ENCODE measurements around the gene AADAT. TPM values are rescaled to one million over a fixed set of nuclear protein-coding genes. Genes with fewer than 3 reads are reported as not detected.
"Not testable (repeated sequence)": the region's sequence is repeated elsewhere in the genome, so short reads cannot be mapped to it uniquely, and the experiment has no call there.

Gene AADAT
- polyA plus RNA-seq, 2 of the 4 experiments (the other 2 are of a cell fraction) = 8.8 to 23.2 TPM

DNA sequence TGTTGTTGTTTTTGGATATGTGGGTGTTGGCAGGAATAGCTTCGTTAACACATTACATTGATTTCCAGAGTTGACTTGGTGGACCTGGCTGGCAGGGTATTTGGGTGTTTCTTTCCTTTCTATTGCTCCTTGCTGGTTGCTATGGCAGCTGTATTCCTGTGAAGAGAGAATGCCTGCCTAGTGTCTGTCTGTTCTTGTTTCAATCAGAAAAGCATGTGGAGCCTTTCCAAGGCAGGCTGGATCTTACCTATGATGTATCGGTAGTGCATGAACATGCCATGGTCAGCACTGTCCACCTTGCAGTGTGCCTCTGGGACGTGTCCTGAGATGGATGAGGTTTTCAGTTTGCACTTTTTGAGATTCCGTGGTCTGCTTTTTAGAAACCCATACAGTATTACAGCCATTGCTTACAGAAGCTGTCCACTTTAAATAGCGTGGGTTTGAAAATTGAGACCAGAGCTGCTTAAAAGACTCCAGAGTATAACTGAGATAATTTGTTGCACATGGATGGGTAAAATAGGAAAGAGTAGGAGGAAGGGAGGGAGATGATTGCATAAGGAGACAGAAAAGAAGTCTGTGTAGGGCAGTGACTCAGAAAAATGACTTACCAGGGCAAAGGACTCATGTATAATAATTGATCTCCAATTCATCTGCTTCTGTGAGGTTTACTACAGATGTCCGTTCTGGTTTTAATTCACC is 20.0 kb upstream of the AADAT start:
- H3K4me3 ChIP-seq = no peak overlapping the region
- 60% methylated on average over 4 of the region's 6 CpGs for WGBS (ENCODE audit: missing lambda C conversion rate)
- H3K9me3 ChIP-seq = no peaks in the 10 kb centered on the region
- no peaks in the 10 kb centered on the region for H3K4me1 ChIP-seq
- ChIA-PET CTCF (no interaction called here), POLR2A (no interaction called here)
- ATAC-seq (no peak), DNase-seq (ENCODE audit: low read depth in 1 of 2, low spot score in 1 of 2) (no peak), FAIRE-seq (no peak)
- TF ChIP-seq FOSB (CRISPR knock-in tag; IDR thresholded peaks at IDR 0.05) = no peak
- no peak for TF ChIP-seq POLR2AphosphoS2 (conservative IDR thresholded peaks at IDR 0.05; ENCODE audit: low read length)
- TF ChIP-seq PHF8 (IDR thresholded peaks at IDR 0.05; ENCODE audit: borderline replicate concordance, low read depth) = no peak
- no peak for TF ChIP-seq CHD2 (IDR thresholded peaks at IDR 0.05; ENCODE audit: low read length, partially characterized antibody)
- no peak overlapping the region for H3K27ac ChIP-seq
- H3K4me2 ChIP-seq = no peak overlapping the region

DNA sequence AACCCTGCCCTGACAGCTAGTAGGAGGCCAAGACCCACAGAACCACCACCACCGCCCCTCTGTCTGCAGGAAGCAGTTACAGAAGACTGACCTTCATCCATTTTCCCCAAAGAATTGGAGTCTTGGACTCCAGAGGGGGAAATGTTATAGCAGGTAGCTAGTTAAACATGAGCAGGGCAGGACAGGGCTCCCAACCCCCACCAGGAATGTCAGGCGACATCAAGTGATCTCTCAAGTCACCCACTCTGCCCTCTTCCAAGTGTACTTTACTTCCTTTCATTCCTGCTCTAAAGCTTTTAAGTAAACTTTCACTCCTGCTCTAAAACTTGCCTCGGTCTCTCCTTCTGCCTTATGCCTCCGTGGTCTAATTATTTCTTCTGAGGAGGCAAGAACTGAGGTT is 17.1 kb upstream of the AADAT start:
- Histone ChIP-seq H3K4me2 (no peak overlapping the region), H3K27ac (no peak overlapping the region), H3K4me1 (no peaks in the 10 kb centered on the region), H3K9me3 (no peaks in the 10 kb centered on the region), H3K4me3 (no peak overlapping the region)
- 40% methylated on average over 4 of the region's 4 CpGs for WGBS (ENCODE audit: missing lambda C conversion rate)
- FAIRE-seq (no peak), ATAC-seq (no peak), DNase-seq (ENCODE audit: low read depth in 1 of 2, low spot score in 1 of 2) (no peak)
- ChIA-PET POLR2A (no interaction called here), CTCF (no interaction called here)
- TF ChIP-seq NR3C1 (IDR thresholded peaks at IDR 0.05) = no peak
- TF ChIP-seq RARB (CRISPR knock-in tag; IDR thresholded peaks at IDR 0.05) = no peak
- no peak for TF ChIP-seq POLR2AphosphoS2 (conservative IDR thresholded peaks at IDR 0.05; ENCODE audit: low read length)
- TF ChIP-seq POLR2A (IDR thresholded peaks at IDR 0.05; ENCODE audit: low read length) = no peak
- no peak for TF ChIP-seq JUN (IDR thresholded peaks at IDR 0.05)
- TF ChIP-seq, protein P1, sequence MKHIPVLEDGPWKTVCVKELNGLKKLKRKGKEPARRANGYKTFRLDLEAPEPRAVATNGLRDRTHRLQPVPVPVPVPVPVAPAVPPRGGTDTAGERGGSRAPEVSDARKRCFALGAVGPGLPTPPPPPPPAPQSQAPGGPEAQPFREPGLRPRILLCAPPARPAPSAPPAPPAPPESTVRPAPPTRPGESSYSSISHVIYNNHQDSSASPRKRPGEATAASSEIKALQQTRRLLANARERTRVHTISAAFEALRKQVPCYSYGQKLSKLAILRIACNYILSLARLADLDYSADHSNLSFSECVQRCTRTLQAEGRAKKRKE (CRISPR knock-in tag; IDR thresholded peaks at IDR 0.05; ENCODE audit: low read depth) = no peak
- no peak for TF ChIP-seq NPAS2 (CRISPR knock-in tag; IDR thresholded peaks at IDR 0.05; ENCODE audit: borderline replicate concordance)
- no peak for TF ChIP-seq NFE2L2 (conservative IDR thresholded peaks at IDR 0.05; ENCODE audit: low read length)
- no peak for TF ChIP-seq BHLHE40 (IDR thresholded peaks at IDR 0.05; ENCODE audit: low read depth, low read length)
- TF ChIP-seq ESRRA (IDR thresholded peaks at IDR 0.05; ENCODE audit: borderline replicate concordance, low read length) = no peak
- TF ChIP-seq CEBPB (IDR thresholded peaks at IDR 0.05) = no peak
- TF ChIP-seq KDM5A (IDR thresholded peaks at IDR 0.05) = no peak
- no peak for TF ChIP-seq PHF8 (IDR thresholded peaks at IDR 0.05; ENCODE audit: borderline replicate concordance, low read depth)
- no peak for TF ChIP-seq HDAC2 (IDR thresholded peaks at IDR 0.05)

DNA sequence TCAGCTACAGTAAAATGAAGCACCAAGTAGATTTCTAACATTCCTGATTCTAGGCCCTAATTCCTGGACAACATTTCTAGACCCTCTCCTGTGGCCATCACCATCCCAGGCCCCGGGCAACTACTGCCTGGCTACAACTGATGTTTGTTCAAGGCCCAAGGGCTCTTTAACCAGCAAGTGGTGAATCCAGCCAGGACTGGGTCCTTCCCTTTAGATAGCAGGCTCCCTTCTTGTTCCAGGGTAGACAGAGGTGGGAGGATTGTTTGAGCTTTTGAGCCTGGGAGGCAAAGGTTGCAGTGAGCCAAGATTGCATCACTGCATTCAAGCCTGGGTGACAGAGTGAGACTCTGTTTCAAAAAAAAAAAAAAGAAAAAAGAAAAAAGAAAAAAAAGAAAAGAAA is 12.7 kb upstream of the AADAT start:
- Histone ChIP-seq H3K4me3 (no peak overlapping the region), H3K4me2 (no peak overlapping the region), H3K9me3 (no peaks in the 10 kb centered on the region), H3K27ac (no peak overlapping the region), H3K4me1 (no peaks in the 10 kb centered on the region)
- POLR2A ChIA-PET = no interaction called here
- CTCF ChIA-PET = no interaction called here
- DNase-seq (ENCODE audit: low read depth in 1 of 2, low spot score in 1 of 2) (no peak), FAIRE-seq (no peak), ATAC-seq (no peak)
- WGBS (ENCODE audit: missing lambda C conversion rate) = 50% methylated on average over 1 of the region's 1 CpG
- TF ChIP-seq EHF (CRISPR knock-in tag; IDR thresholded peaks at IDR 0.05) (no peak), SMC3 (IDR thresholded peaks at IDR 0.05) (no peak)

DNA sequence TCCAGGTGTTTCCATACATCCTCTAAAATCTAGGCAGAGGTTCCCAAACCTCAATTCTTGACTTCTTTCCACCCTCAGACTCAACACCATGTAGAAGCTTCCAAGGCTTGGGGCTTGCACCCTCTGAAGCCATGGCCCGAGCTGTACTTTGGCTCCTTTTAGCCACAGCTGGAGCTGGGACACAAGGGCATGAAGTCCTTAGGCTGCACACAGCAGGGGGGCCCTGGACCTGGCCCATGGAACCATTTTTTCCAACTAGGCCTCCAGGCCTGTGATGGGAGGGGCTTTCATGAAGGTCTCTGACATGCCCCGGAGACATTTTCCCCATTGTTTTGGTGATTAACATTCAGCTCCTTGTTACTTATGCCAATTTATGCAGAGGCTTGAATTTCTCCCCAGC is 8.4 kb upstream of the AADAT start:
- H3K9me3 ChIP-seq; H3K4me1 ChIP-seq; CTCF ChIA-PET; FAIRE-seq; H3K4me2 ChIP-seq; H3K27ac ChIP-seq; DNase-seq (ENCODE audit: low read depth in 1 of 2, low spot score in 1 of 2); POLR2A ChIA-PET; ATAC-seq; H3K4me3 ChIP-seq: not testable (repeated sequence)
- WGBS (ENCODE audit: missing lambda C conversion rate) = 32% methylated on average over 2 of the region's 2 CpGs

DNA sequence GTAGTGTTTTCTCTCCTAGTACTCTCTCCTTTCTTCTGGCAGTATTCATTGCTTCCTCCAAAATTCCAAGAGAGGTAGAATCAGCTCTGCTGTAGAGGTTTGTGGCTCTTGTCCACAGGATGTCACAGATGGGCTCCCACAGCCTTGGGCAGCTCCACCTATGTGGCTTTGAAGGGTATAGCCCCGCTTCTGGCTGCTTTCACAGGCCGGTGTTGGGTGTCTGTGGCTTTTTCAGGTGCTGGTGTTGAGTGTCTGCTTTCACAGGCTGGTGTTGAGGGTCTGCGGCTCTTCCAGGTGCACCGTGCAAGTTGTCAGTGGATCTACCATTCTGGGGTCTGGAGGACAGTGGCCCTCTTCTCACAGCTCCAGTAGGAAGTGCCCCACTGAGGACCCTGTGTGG is 7.9 kb upstream of the AADAT start:
- no peaks in the 10 kb centered on the region for H3K4me1 ChIP-seq
- ChIA-PET CTCF (no interaction called here), POLR2A (no interaction called here)
- DNase-seq (ENCODE audit: low read depth in 1 of 2, low spot score in 1 of 2) = no peak
- no peak for FAIRE-seq
- H3K9me3 ChIP-seq = no peaks in the 10 kb centered on the region
- no peak for ATAC-seq
- no peak overlapping the region for H3K4me3 ChIP-seq
- TF ChIP-seq EHF (CRISPR knock-in tag; IDR thresholded peaks at IDR 0.05) (no peak), BHLHE40 (IDR thresholded peaks at IDR 0.05; ENCODE audit: low read depth, low read length) (no peak), E2F6 (IDR thresholded peaks at IDR 0.05; ENCODE audit: borderline replicate concordance, low read depth) (no peak), KDM1A (IDR thresholded peaks at IDR 0.05; ENCODE audit: low read depth) (no peak)
- TF ChIP-seq, protein P1 (CRISPR knock-in tag; IDR thresholded peaks at IDR 0.05; ENCODE audit: low read depth) = no peak
- no peak overlapping the region for H3K4me2 ChIP-seq
- H3K27ac ChIP-seq = no peak overlapping the region
- WGBS (ENCODE audit: missing lambda C conversion rate) = 50% methylated on average over 4 of the region's 4 CpGs
